HEK293 (cell line): ENCODE measurements around the gene CLDN1.

ENCODE experiments used
- AEBP2 ChIP-seq: fragments of 450-650 bp; formaldehyde crosslinking; IDR thresholded peaks from 2 replicates; pipeline ENCODE4 v1.5.1; 2016; ENCODE audit warnings: missing biosample characterization, missing genetic modification characterization, borderline replicate concordance
- HIC1 ChIP-seq: fragments of 450-650 bp; formaldehyde crosslinking; IDR thresholded peaks from 2 replicates; pipeline ENCODE4 v1.5.1; 2016; ENCODE audit warnings: missing biosample characterization, missing genetic modification characterization
- KLF9 ChIP-seq: fragments of 450-650 bp; formaldehyde crosslinking; IDR thresholded peaks from 2 replicates; pipeline ENCODE4 v1.5.1; 2016; ENCODE audit warnings: missing biosample characterization, missing genetic modification characterization, low read depth
- PBX3 ChIP-seq: sonication (generic); formaldehyde crosslinking; IDR thresholded peaks from 2 replicates; pipeline ENCODE4 v1.8.1; 2022; ENCODE audit warnings: mild to moderate bottlenecking, moderate library complexity, missing genetic modification reagents
- ZBTB1 ChIP-seq: fragments of 450-650 bp; formaldehyde crosslinking; IDR thresholded peaks from 2 replicates; pipeline ENCODE4 v1.5.1; 2016; ENCODE audit warnings: missing biosample characterization, missing genetic modification characterization
- ZBTB10 ChIP-seq: fragments of 450-650 bp; formaldehyde crosslinking; IDR thresholded peaks from 2 replicates; pipeline ENCODE4 v1.5.1; 2016; ENCODE audit warnings: missing biosample characterization, missing genetic modification characterization
- ZBTB17 ChIP-seq: fragments of 450-650 bp; formaldehyde crosslinking; IDR thresholded peaks from 2 replicates; pipeline ENCODE4 v1.5.1; 2016; ENCODE audit warnings: missing biosample characterization, missing genetic modification characterization
- ZBTB21 ChIP-seq: fragments of 450-650 bp; formaldehyde crosslinking; IDR thresholded peaks from 2 replicates; pipeline ENCODE4 v1.5.1; 2017; ENCODE audit warnings: missing biosample characterization, missing genetic modification characterization
- ZBTB44 ChIP-seq: fragments of 450-650 bp; IDR thresholded peaks from 2 replicates; pipeline ENCODE4 v1.5.1; 2018; ENCODE audit warnings: missing biosample characterization, mild to moderate bottlenecking, missing genetic modification characterization
- ZBTB6 ChIP-seq: fragments of 450-650 bp; formaldehyde crosslinking; IDR thresholded peaks from 2 replicates; pipeline ENCODE4 v1.5.1; 2017; ENCODE audit warnings: missing biosample characterization, missing genetic modification characterization
- ZNF112 ChIP-seq: fragments of 450-650 bp; formaldehyde crosslinking; IDR thresholded peaks from 2 replicates; pipeline ENCODE4 v1.5.0; 2017; ENCODE audit warnings: missing biosample characterization, missing genetic modification characterization
- ZNF174 ChIP-seq: fragments of 450-650 bp; formaldehyde crosslinking; IDR thresholded peaks from 2 replicates; pipeline ENCODE4 v1.5.0; 2017; ENCODE audit warnings: missing biosample characterization, mild to moderate bottlenecking, missing genetic modification characterization
- ZNF184 ChIP-seq: fragments of 450-650 bp; IDR thresholded peaks from 2 replicates; pipeline ENCODE4 v1.5.1; 2018; ENCODE audit warnings: missing biosample characterization, mild to moderate bottlenecking, missing genetic modification characterization
- ZNF202 ChIP-seq: fragments of 450-650 bp; formaldehyde crosslinking; IDR thresholded peaks from 2 replicates; pipeline ENCODE4 v1.5.1; 2016; ENCODE audit warnings: missing biosample characterization, missing genetic modification characterization, borderline replicate concordance
- ZNF239 ChIP-seq: fragments of 450-650 bp; formaldehyde crosslinking; IDR thresholded peaks from 2 replicates; pipeline ENCODE4 v1.5.1; 2016; ENCODE audit warnings: missing biosample characterization, missing genetic modification characterization
- ZNF24 ChIP-seq: fragments of 450-650 bp; formaldehyde crosslinking; IDR thresholded peaks from 2 replicates; pipeline ENCODE4 v1.5.1; 2016; ENCODE audit warnings: missing biosample characterization, missing genetic modification characterization
- ZNF302 ChIP-seq: fragments of 450-650 bp; formaldehyde crosslinking; IDR thresholded peaks from 2 replicates; pipeline ENCODE4 v1.5.1; 2016; ENCODE audit warnings: missing biosample characterization, missing genetic modification characterization, low read depth
- ZNF423 ChIP-seq: fragments of 450-650 bp; formaldehyde crosslinking; IDR thresholded peaks from 2 replicates; pipeline ENCODE4 v1.5.1; 2016; ENCODE audit warnings: missing biosample characterization, missing genetic modification characterization
- ZNF48 ChIP-seq: fragments of 450-650 bp; formaldehyde crosslinking; IDR thresholded peaks from 2 replicates; pipeline ENCODE4 v1.5.1; 2016; ENCODE audit warnings: missing biosample characterization, missing genetic modification characterization
- ZNF548 ChIP-seq: fragments of 450-650 bp; formaldehyde crosslinking; IDR thresholded peaks from 2 replicates; pipeline ENCODE4 v1.5.1; 2016; ENCODE audit warnings: missing biosample characterization, missing genetic modification characterization
- ZNF558 ChIP-seq: fragments of 450-650 bp; formaldehyde crosslinking; IDR thresholded peaks from 2 replicates; pipeline ENCODE4 v1.5.1; 2016; ENCODE audit warnings: missing biosample characterization, missing genetic modification characterization
- ZNF561 ChIP-seq: fragments of 450-650 bp; IDR thresholded peaks from 2 replicates; pipeline ENCODE4 v1.5.1; 2018; ENCODE audit warnings: missing biosample characterization, missing genetic modification characterization, borderline replicate concordance
- ZNF639 ChIP-seq: fragments of 450-650 bp; formaldehyde crosslinking; IDR thresholded peaks from 2 replicates; pipeline ENCODE4 v1.5.1; 2016; ENCODE audit warnings: missing biosample characterization, missing genetic modification characterization
- ZNF654 ChIP-seq: fragments of 450-650 bp; formaldehyde crosslinking; IDR thresholded peaks from 2 replicates; pipeline ENCODE4 v1.5.1; 2016; ENCODE audit warnings: low read depth, missing biosample characterization, missing genetic modification characterization
- ZNF768 ChIP-seq: fragments of 450-650 bp; formaldehyde crosslinking; IDR thresholded peaks from 2 replicates; pipeline ENCODE4 v1.5.1; 2018; ENCODE audit warnings: missing biosample characterization, mild to moderate bottlenecking, missing genetic modification characterization
- ZNF777 ChIP-seq: fragments of 450-650 bp; formaldehyde crosslinking; IDR thresholded peaks from 2 replicates; pipeline ENCODE4 v1.5.1; 2017; ENCODE audit warnings: missing biosample characterization, missing genetic modification characterization, borderline replicate concordance
- ZSCAN16 ChIP-seq: fragments of 450-650 bp; formaldehyde crosslinking; IDR thresholded peaks from 2 replicates; pipeline ENCODE4 v1.5.1; 2016; ENCODE audit warnings: missing biosample characterization, missing genetic modification characterization

CLDN1 gene

GRCh38 chr3:190321789-190322603 lies at the start of gene CLDN1 (continued):
- peak; percentile 90 for TF ChIP-seq ZBTB6 (tag by site-specific recombination)
- peak; percentile 19; the same call in 1 of the 2 replicates for TF ChIP-seq ZNF654 (tag by site-specific recombination)
- no peak for TF ChIP-seq ZNF548 (tag by site-specific recombination)
- no peak for TF ChIP-seq ZSCAN16
- TF ChIP-seq ZNF639 = no peak
- TF ChIP-seq ZBTB10 (tag by site-specific recombination) = 0 out of 2 replicates have a peak, but pooled peaks have one; percentile 34
- TF ChIP-seq ZNF558 (tag by site-specific recombination) = no peak
- no peak for TF ChIP-seq ZNF112
- no peak for TF ChIP-seq ZNF777 (tag by site-specific recombination)
- TF ChIP-seq ZNF302 (tag by site-specific recombination) = no peak
- no peak for TF ChIP-seq ZNF239 (tag by site-specific recombination)
- TF ChIP-seq ZNF184 (tag by site-specific recombination) = no peak
- no peak for TF ChIP-seq ZBTB44
- TF ChIP-seq ZNF48 (tag by site-specific recombination) = no peak
- no peak for TF ChIP-seq AEBP2
- no peak; the same call in 1 of the 2 replicates for TF ChIP-seq HIC1 (tag by site-specific recombination)
- 0 out of 2 replicates have a peak, but pooled peaks have one; percentile 27 for TF ChIP-seq ZNF561 (tag by site-specific recombination)
- no peak for TF ChIP-seq ZBTB21
- TF ChIP-seq ZBTB17 (tag by site-specific recombination) = peak; percentile 90
- no peak for TF ChIP-seq ZNF202 (tag by site-specific recombination)
- TF ChIP-seq ZBTB1 = no peak
- TF ChIP-seq KLF9 (tag by site-specific recombination) = no peak
- TF ChIP-seq ZNF768 (tag by site-specific recombination) = no peak
- TF ChIP-seq ZNF24 (tag by site-specific recombination) = no peak
- TF ChIP-seq ZNF174 (tag by site-specific recombination) = no peak
- TF ChIP-seq ZNF423 (tag by site-specific recombination) = no peak
- TF ChIP-seq PBX3 = peak; percentile 22; the same call in 1 of the 2 replicates
